Loucy (cell line): ENCODE measurements around the gene NFASC.

Experiments
- CTCF ChIP-seq: fragments of 200-600 bp; sonication (generic); conservative IDR thresholded peaks from 2 replicates; pipeline ENCODE4 v1.5.1; 2014; ENCODE audit warnings: mild to moderate bottlenecking, antibody characterized with exemption, low read length
- EZH2phosphoT487 ChIP-seq: fragments of 200-600 bp; IDR thresholded peaks from 2 replicates; pipeline ENCODE4 v1.6.1; 2018; ENCODE audit warnings: antibody characterized with exemption, mild to moderate bottlenecking, moderate library complexity, borderline replicate concordance

GRCh38 chr1:204980840-204981405 lies 110.3 kb downstream of the NFASC start:
- TF ChIP-seq CTCF (no peak), EZH2phosphoT487 (no peak)
